GM21423 (cell line): ENCODE measurements around the gene LRRTM4.

Experiments used
- ATAC-seq: cut with Tn5 transposase; IDR thresholded peaks from one replicate; pipeline ENCODE4 v1.9.1; 2021; ENCODE audit warnings: mild to moderate bottlenecking, moderate library complexity; ENCODE audit not compliant: unreplicated experiment

The LRRTM4 gene

GRCh38 chr2:77521931-77522470, at the start of gene LRRTM4:
Gene LRRTM4 (minus strand): TSS chr2:77522376.
- ATAC-seq: no peak

- ATAC-seq: no peak
Measured at GRCh38 chr2:77571545-77571944, 49.4 kb upstream of the LRRTM4 start.

- ATAC-seq: no peak
Measured at GRCh38 chr2:77567723-77568122, 45.5 kb upstream of the LRRTM4 start.

GRCh38 chr2:77566582-77566981, 44.4 kb upstream of the LRRTM4 start:
- no peak for ATAC-seq

- ATAC-seq: no peak
Measured at GRCh38 chr2:77566131-77566530, 44.0 kb upstream of the LRRTM4 start.

- ATAC-seq: no peak
Measured at GRCh38 chr2:77552956-77553355, 30.8 kb upstream of the LRRTM4 start.

GRCh38 chr2:77538031-77538430, 15.9 kb upstream of the LRRTM4 start:
- ATAC-seq: no peak

GRCh38 chr2:77522888-77523287, 712 bp upstream of the LRRTM4 start:
- no peak for ATAC-seq

- no peak for ATAC-seq
Measured at GRCh38 chr2:77521548-77521891, 656 bp downstream of the LRRTM4 start.

GRCh38 chr2:77520641-77521547, 1.3 kb downstream of the LRRTM4 start:
- no peak for ATAC-seq

- ATAC-seq: no peak
Measured at GRCh38 chr2:77519888-77520506, 2.2 kb downstream of the LRRTM4 start.

GRCh38 chr2:77519164-77519887, 2.9 kb downstream of the LRRTM4 start:
- ATAC-seq: no peak

- no peak for ATAC-seq
Measured at GRCh38 chr2:77518311-77518710, 3.9 kb downstream of the LRRTM4 start.

- ATAC-seq: no peak
Measured at GRCh38 chr2:77513191-77513590, 9.0 kb downstream of the LRRTM4 start.

- ATAC-seq: no peak
Measured at GRCh38 chr2:77512507-77512906, 9.7 kb downstream of the LRRTM4 start.

- no peak for ATAC-seq
Measured at GRCh38 chr2:77508511-77508910, 13.7 kb downstream of the LRRTM4 start.

- ATAC-seq: no peak
Measured at GRCh38 chr2:77507657-77508056, 14.5 kb downstream of the LRRTM4 start.

- no peak for ATAC-seq
Measured at GRCh38 chr2:77488141-77488540, 34.0 kb downstream of the LRRTM4 start.

GRCh38 chr2:77487074-77487803, 34.9 kb downstream of the LRRTM4 start:
- no peak for ATAC-seq

- ATAC-seq: no peak
Measured at GRCh38 chr2:77484026-77484425, 38.1 kb downstream of the LRRTM4 start.

GRCh38 chr2:77479895-77480294, 42.3 kb downstream of the LRRTM4 start:
- ATAC-seq: no peak
